Measurements from ENCODE around the gene HLA-DMB.

The HLA-DMB gene

GRCh38 chr6:32932132-32932868, 8.5 kb downstream of the HLA-DMB start:
- H3K4me3 ChIP-seq (ENCODE audit: low read length): no peak overlapping the region
- DNase-seq (ENCODE audit: low read depth): peak; percentile 72
- TF ChIP-seq, protein P1, sequence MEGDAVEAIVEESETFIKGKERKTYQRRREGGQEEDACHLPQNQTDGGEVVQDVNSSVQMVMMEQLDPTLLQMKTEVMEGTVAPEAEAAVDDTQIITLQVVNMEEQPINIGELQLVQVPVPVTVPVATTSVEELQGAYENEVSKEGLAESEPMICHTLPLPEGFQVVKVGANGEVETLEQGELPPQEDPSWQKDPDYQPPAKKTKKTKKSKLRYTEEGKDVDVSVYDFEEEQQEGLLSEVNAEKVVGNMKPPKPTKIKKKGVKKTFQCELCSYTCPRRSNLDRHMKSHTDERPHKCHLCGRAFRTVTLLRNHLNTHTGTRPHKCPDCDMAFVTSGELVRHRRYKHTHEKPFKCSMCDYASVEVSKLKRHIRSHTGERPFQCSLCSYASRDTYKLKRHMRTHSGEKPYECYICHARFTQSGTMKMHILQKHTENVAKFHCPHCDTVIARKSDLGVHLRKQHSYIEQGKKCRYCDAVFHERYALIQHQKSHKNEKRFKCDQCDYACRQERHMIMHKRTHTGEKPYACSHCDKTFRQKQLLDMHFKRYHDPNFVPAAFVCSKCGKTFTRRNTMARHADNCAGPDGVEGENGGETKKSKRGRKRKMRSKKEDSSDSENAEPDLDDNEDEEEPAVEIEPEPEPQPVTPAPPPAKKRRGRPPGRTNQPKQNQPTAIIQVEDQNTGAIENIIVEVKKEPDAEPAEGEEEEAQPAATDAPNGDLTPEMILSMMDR (conservative IDR thresholded peaks at IDR 0.05; ENCODE audit: low read length): no peak

GRCh38 chr6:32931211-32931610, 9.6 kb downstream of the HLA-DMB start:
- DNase-seq (ENCODE audit: low read depth): no peak
- TF ChIP-seq, protein P1 (conservative IDR thresholded peaks at IDR 0.05; ENCODE audit: low read length): no peak
- H3K4me3 ChIP-seq (ENCODE audit: low read length): no peak overlapping the region

GRCh38 chr6:32922083-32922482, 18.7 kb downstream of the HLA-DMB start:
- no peak overlapping the region for H3K4me3 ChIP-seq (ENCODE audit: low read length)
- TF ChIP-seq, protein P1 (conservative IDR thresholded peaks at IDR 0.05; ENCODE audit: low read length): no peak
- DNase-seq (ENCODE audit: low read depth): no peak

DNA sequence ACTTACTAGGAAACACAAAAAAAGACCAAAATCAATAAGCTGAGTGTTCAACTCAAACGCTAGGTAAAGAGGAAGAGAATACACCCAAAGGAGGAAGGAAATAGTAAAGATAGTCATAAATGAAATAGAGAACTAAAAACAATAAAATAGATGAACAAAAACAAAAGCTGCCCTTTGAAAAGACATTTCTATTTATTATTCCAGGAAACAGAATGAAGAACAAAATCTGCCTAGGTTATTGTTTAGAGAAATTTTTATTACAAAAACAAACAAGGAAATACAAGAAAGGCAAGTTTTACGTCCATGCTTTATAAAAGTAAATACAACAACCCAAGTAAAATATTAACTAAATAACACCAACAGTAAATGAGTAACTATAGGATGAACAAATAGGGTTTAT, 20.1 kb downstream of the HLA-DMB start:
- DNase-seq (ENCODE audit: low read depth): no peak

GRCh38 chr6:32912951-32913350, 27.9 kb downstream of the HLA-DMB start:
- DNase-seq (ENCODE audit: low read depth): no peak
- TF ChIP-seq, protein P1 (conservative IDR thresholded peaks at IDR 0.05; ENCODE audit: low read length): no peak
- no peak overlapping the region for H3K4me3 ChIP-seq (ENCODE audit: low read length)

More for the DNA sequence above, 20.1 kb downstream of the HLA-DMB start:
- TF ChIP-seq, protein P1 (conservative IDR thresholded peaks at IDR 0.05; ENCODE audit: low read length): no peak
- no peak overlapping the region for H3K4me3 ChIP-seq (ENCODE audit: low read length)

GRCh38 chr6:32908897-32909296, 31.9 kb downstream of the HLA-DMB start:
- DNase-seq (ENCODE audit: low read depth): no peak
- TF ChIP-seq, protein P1 (conservative IDR thresholded peaks at IDR 0.05; ENCODE audit: low read length): no peak
- H3K4me3 ChIP-seq (ENCODE audit: low read length): no peak overlapping the region

- peak; percentile 58 for DNase-seq (ENCODE audit: low read depth)
- TF ChIP-seq, protein P1 (conservative IDR thresholded peaks at IDR 0.05; ENCODE audit: low read length): no peak
Measured at GRCh38 chr6:32906539-32906938, 34.3 kb downstream of the HLA-DMB start.

More at GRCh38 chr6:32906539-32906938, 34.3 kb downstream of the HLA-DMB start:
- no peak overlapping the region for H3K4me3 ChIP-seq (ENCODE audit: low read length)

All from AG10803 (cell line).